Kidney epithelial cell (primary cell): ENCODE results near the gene SIGLEC8. TPM values are rescaled to one million over a fixed set of nuclear protein-coding genes. Genes with fewer than 3 reads are reported as not detected.

ENCODE experiments used
- DNase-seq: peaks from one replicate; pipeline ENCODE4 v3.0.0-alpha.2; 2010; ENCODE audit warnings: low read depth
- H3K27me3 ChIP-seq: 2 replicates; pipeline ENCODE4 v1.6.0; 2011; ENCODE audit warnings: low read length; ENCODE audit not compliant: control insufficient read depth, insufficient read depth
- H3K36me3 ChIP-seq: 2 replicates; pipeline ENCODE4 v1.5.1; 2011; ENCODE audit warnings: low read length; ENCODE audit not compliant: control insufficient read depth, insufficient read depth
- H3K4me3 ChIP-seq: 2 replicates; pipeline ENCODE4 v1.5.1; 2011; ENCODE audit warnings: low read depth, mild to moderate bottlenecking, control low read depth, low read length
- CTCF ChIP-seq: IDR thresholded peaks from 2 replicates; pipeline ENCODE4 v1.5.1; 2011; ENCODE audit warnings: mild to moderate bottlenecking, moderate library complexity, low read length, control low read depth, inconsistent platforms; ENCODE audit not compliant: insufficient read depth, poor library complexity, severe bottlenecking
- total RNA-seq: library from RNA; depleted of rRNA; stranded (reverse); fragments of >200 nt; gene quantifications from 2 replicates; pipeline ENCODE4 v1.2.3, GENCODE V29; 2015

Gene SIGLEC8
- total RNA-seq, 1 donor from 2014 or later: not detected

GRCh38 chr19:51478381-51479234, 20.4 kb upstream of the SIGLEC8 start, which contains the start of gene CEACAM18:
Gene CEACAM18 (plus strand): TSS chr19:51478539.
- Histone ChIP-seq H3K36me3 (no peaks in the 10 kb centered on the region), H3K4me3 (no peak within 1 kb of the TSS), H3K27me3 (no peaks in the 10 kb centered on the region)
- no peak for TF ChIP-seq CTCF
- DNase-seq: no peak

- Histone ChIP-seq H3K36me3 (no peaks in the 10 kb centered on the region), H3K27me3 (no peaks in the 10 kb centered on the region), H3K4me3 (no peak overlapping the region)
- TF ChIP-seq CTCF: no peak
- no peak for DNase-seq
Measured at GRCh38 chr19:51477344-51477743, 19.1 kb upstream of the SIGLEC8 start.

GRCh38 chr19:51476164-51476563, 17.9 kb upstream of the SIGLEC8 start:
- no peak for DNase-seq
- H3K36me3 ChIP-seq: no peaks in the 10 kb centered on the region
- no peak for TF ChIP-seq CTCF
- H3K27me3 ChIP-seq: no peaks in the 10 kb centered on the region
- H3K4me3 ChIP-seq: no peak overlapping the region

GRCh38 chr19:51473009-51473707, 14.9 kb upstream of the SIGLEC8 start:
- no peaks in the 10 kb centered on the region for H3K36me3 ChIP-seq
- DNase-seq: peak; percentile 4
- H3K27me3 ChIP-seq: no peaks in the 10 kb centered on the region
- TF ChIP-seq CTCF: peak; percentile 74
- no peak overlapping the region for H3K4me3 ChIP-seq

- Histone ChIP-seq H3K4me3 (no peak overlapping the region), H3K36me3 (no peaks in the 10 kb centered on the region), H3K27me3 (no peaks in the 10 kb centered on the region)
- no peak for DNase-seq
- no peak for TF ChIP-seq CTCF
Measured at GRCh38 chr19:51472607-51473006, 14.4 kb upstream of the SIGLEC8 start.
